ENCODE data around the gene RPLP1.

RPLP1 gene

DNA sequence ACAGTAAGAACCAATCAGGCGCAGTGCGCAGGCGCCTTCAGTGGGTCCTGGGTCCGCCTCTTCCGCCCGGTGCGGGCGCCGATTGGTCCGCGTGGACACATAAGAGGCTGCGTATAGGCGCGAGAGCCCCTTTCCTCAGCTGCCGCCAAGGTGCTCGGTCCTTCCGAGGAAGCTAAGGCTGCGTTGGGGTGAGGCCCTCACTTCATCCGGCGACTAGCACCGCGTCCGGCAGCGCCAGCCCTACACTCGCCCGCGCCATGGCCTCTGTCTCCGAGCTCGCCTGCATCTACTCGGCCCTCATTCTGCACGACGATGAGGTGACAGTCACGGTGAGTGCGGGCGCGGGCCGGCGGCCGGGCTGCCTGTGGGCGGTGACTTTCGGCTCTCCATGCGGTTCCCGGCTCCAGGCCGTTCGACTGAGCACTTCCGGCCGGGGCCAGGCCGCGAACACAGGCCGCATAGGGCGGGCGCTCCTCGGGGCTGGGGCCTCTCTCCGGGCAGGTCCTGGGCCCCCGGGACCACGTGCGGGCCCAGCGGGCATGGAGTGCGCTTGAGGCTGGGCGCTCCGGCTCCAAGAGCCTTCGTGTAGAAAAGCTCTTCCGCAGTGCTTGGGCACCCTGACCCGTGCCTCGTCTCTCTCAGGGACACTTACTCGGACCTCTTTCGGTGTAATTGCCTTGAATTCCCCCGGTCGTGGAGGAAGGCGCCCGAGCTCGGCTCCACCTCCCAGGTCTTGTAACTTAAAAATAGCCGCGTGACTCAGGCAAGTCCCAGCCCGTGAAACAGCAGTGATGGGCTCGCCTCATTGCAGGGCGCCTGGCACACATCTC, at the start of gene RPLP1:
Gene RPLP1, plus strand, starts transcription at position 127 of the 830 bp plus-strand sequence. Its CDS starts 131 bp downstream, at position 258.
- peak; percentile 93 for DNase-seq

DNA sequence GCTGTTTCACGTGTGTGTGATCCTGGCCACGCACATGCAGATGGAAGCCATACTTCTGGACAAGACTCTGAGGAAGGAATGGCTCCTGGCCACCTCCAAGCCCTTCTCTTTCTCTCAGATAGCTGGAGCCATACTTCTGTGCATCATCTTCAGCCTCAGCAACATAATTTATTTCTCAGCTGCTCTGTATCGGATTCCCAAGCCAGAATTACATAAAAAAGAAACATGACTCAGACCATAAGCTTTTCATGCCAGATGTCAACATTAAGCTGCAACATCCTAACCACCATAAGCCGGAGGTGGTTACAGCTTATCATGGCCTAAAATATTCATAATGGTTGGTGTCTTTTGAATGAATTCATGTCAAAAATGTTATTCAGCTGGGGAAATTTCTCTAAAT, 49.0 kb upstream of the RPLP1 start:
- DNase-seq = no peak

DNA sequence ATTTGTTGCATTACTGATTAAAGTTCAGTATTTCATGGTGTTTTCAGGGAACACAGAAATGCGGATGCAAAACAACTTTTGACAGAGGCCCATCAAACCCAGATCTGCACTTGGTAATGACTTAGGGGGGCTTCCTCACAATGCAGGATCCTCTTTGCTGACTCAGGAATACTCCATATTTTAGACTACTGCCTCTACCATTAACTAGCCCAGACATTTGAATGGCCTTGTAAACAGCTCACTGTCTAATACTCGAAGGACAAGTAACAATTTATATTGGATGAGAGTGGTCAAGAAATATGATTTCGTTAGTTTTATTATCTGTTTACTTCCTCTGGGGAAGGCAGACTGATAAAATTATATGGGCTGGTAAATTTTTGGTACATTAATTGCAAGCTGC, 47.5 kb upstream of the RPLP1 start:
- no peak for DNase-seq

DNA sequence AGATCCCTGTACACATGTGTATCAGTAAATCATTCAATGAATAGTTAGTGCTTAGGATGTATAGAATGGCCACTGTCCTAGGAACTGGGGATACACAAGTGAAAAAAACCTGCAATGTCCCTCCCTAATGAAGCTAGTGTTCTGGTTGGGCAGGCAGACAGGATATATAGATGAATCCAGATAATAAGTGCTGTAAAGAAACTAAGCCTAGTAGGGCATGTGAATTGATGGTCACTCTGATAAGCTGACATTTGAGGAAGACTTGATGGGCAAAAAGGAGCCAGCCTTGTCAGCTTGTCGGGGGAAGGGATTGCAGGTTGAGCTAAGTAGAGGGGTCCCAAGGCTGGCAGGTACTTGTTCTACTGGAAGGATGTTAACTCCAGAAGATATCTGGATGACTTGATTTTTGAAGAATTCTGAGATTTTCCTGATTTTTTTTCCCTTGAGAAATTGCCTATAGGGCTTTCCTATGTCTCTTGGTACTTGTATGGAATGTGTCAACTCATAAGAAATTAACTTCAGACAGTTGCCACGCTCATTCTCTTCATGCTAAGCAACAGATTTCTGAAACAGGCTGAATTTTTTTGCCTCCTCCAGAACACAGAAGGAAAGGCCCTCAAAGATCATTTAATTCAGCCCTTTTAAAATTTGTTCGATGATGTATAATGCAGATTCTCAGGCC, 44.8 kb upstream of the RPLP1 start:
- no peak for DNase-seq

DNA sequence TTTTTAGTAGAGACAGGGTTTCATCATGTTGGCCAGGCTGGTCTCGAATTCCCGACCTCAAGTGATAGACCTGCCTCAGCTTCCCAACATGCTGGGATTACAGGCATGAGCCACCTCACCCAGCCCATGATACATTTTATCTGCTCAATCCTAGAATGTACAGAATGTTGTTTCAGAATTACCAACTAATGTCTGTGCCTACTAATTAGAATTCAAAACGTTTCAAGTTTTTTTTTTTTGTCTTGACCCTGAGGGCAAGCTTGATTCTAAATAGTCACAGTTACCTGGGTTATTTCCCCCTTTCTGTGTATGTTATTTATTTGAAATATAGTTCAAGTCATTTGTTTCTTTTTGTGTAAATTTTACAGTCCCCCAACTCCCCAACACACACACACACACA, 43.8 kb upstream of the RPLP1 start:
- no peak for DNase-seq

DNA sequence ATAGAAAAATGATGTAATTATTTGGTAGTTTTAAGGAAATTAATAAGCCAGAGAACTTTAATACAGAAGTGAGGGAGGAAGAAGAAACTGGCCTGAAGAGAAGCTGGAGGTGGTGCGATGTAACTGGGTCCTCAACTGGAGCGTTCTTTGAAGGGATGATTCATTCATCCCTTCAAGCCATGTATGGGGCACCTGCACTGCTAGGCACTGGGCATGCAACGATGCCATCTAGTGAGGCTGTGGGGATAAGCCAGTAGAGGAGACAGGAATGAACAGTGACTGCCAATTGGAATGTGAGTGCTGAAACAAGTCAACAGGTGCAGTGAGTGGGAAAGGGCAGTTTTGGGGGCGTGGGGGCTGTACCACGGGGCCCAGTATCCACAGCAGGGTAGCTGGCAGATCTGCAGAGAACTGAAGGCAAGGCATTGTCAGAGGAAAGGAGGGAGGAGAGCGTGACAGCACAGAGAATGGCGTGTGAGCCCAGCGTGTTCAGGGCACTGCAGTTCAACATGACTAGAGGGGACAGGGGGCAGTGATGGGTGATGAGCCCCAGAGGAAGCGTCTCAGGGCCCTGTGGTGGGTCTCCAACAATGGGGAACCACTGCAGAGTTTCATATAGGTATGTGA, 42.3 kb upstream of the RPLP1 start:
- DNase-seq = peak; percentile 51

DNA sequence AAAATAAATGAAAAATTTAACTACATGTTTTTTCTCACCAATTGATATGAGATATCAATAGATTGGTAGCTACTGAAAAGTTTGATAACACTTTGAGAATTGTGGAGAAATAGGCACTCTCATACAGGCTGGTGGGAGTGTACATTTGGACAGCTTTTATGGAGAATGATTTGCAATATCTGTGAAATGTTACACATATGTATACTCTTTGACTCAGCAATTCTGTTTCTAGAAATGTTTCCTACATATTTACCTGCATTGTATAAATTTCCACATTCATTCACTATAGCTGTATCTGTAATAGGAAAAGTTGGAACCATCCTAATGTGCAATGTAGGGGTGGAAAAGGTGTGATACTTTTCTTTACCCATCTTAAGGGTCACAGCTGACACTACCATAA, 40.3 kb upstream of the RPLP1 start:
- DNase-seq = no peak

DNA sequence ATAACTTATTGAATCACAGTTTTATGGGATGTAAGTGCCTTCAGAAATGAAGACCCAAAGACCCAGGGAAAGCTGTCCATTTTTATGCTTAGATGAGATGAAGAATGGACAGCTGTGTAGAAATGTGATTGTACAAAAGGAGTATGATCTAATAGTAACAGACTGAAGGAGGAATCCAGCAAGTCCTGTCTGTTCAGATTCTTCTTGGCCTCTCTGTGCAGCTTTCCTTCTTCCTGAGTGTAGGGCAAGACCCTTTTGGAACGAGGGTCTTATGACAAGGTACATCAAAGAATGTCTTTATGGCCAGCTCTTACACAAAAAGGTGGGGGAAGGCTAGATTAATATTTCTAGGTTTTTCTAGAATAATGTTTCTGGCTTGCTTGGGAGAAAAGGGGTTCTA, 39.9 kb upstream of the RPLP1 start:
- DNase-seq = no peak

DNA sequence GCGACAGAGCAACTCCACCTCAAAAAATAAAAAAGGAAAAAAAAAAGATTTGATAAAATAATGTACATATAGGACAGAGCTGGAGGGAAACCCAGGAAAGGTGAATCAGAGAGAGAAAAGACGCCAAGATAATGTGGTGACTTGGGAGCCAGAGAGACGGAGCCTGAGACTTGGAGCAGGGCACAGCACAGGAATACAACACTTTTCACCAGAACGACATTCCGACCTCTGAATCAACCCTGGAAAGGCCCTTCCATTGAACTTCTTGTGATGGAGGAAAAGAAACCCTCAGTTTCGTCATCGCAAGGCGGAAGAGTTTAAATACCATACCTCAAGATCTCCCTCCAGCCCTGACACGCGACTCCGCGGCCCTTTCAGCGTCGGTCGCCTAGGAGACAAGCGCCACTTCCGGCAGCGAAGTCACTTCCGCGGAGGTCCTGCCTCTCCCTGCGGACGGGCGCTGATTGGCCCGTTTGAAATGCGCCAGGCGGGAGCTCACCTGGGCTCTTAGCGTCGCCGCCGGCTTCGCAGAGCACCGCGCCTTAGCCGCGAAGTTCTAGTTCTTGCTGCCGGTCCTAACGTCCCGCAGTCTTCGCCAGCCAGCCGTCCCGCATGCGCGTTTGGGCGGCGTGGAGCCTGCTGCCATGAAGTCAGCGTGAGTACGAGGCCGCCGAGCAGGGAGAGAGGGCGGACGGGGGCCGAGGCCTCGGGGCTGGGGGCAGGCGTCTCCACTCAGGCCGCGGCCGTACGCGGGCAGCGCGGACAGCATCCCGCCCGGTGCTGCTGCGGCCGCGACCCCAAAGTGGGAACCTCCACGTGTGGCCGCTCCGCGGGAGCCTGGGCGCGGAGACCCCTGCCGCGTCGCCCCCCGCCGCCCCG, 38.6 kb upstream of the RPLP1 start, which contains the start of gene KIF23:
Gene KIF23, plus strand, starts transcription at position 528 of the 879 bp plus-strand sequence. Its CDS starts 117 bp downstream, at position 645.
- DNase-seq = peak; percentile 93

DNA sequence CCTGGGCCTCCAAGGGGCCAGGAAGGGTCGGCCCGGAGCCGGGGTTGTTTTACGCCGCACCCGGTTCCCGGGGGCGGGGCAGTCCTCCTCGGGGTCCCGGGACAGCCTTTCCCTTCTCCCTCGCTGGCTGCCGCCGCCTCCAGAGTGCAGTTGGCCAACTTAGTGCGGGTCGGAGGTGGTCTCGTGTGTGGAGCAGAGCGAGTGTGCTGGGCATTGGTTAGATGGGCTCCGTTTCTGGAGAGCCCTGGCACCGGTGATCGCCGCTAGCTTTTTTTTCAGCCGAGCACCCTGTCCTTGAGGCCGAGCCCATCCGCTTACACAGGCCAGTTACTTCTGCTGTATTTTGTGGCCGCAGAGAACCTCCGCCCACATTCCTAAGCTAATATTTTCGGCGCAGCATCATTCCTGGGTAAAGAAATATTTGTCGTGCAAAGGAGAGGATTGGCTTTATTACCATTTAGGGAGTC, 37.9 kb upstream of the RPLP1 start:
- DNase-seq = no peak

DNA sequence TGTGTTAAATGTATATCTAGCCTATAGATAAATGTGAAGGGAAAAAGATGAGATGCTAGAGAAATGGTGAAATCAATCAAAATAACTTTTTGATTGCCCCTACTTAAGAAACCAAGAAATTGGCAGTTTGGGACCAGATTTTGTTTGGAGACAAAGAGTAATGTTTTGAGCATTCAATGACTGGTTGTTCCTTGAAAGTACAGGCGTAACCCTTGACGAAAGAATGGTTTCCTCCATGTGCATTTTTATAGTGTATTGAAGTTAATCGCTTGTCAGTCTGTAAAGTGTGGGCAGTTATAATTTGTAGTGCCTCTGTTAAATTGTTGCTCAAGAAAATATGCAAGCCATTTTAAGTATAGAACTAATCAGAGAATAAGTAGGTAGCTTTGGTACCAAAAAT, 37.2 kb upstream of the RPLP1 start:
- no peak for DNase-seq

DNA sequence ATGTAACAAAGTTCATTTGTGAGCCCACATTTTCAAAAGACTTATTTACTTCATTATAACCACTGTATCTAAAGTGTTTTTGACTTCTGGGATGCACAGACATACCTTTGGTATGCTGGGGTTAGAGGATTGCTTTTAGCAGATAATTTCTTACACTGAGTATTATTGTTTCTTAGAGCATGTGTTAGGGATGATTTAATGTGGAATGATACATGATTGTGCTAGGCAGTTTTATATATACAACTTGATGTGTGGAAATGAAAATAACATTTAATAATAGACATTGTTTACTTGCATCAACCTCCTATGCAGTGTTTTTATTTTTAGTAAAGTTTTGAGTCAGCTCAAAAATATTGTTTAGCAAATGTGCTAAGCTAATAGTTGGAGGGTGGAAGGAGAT, 35.0 kb upstream of the RPLP1 start:
- no peak for DNase-seq

DNA sequence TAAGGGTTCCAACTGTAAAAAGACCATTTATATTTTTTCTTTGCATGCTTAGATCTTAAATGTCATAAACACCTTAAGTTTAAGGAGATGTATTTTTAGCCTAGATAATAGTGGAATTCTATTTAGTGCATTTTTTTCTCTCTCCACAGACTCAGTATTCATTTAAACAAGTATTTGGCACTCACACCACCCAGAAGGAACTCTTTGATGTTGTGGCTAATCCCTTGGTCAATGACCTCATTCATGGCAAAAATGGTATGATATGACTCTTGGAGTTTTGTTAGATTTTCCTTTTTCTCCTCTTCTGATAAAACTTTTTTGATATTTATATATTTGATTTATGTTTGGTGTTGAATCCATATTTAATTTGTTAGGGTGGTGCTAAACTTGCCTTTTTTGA, 31.1 kb upstream of the RPLP1 start:
- no peak for DNase-seq

DNA sequence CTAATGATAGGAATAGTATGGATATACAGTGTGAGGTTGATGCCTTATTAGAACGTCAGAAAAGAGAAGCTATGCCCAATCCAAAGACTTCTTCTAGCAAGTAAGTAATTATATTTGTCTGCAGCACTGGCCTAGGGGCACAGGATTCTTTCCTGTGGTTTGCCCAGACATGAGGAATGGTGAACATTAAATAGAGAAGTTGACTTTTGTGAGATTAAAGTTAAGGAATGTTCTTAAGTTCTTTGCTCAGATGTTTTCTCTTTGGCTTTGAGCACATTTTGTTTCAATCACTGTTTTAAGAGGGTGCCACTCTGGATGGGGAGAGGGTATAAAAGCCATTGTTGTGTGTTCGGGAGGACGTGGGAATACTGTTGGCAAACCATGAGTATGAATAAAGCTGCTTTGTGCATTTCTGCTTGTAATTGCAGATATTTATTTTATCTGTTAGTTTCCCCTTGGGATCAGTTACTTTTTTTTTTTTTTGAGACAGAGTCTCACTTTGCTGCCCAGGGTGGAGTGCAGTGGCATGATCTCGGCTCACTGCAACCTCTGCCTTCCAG, 30.2 kb upstream of the RPLP1 start:
- no peak for DNase-seq

DNA sequence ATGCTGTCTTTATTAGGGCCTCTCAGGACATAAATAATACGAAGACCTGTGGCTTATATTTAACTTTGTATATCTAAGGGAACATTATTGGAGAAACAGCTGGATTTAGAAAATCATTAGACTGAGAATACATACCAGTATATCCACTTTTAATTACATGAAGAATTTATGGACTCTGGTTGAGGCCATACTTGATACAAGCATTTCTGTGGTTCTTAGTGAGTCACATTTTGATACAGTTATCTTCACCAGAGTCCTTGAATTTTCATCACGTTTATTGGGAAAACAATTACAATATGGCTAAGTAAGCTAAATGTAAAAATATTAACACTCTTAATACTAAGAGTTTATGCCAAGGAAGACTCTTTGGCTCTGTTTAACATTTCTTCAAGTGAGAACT, 28.6 kb upstream of the RPLP1 start:
- DNase-seq = no peak

DNA sequence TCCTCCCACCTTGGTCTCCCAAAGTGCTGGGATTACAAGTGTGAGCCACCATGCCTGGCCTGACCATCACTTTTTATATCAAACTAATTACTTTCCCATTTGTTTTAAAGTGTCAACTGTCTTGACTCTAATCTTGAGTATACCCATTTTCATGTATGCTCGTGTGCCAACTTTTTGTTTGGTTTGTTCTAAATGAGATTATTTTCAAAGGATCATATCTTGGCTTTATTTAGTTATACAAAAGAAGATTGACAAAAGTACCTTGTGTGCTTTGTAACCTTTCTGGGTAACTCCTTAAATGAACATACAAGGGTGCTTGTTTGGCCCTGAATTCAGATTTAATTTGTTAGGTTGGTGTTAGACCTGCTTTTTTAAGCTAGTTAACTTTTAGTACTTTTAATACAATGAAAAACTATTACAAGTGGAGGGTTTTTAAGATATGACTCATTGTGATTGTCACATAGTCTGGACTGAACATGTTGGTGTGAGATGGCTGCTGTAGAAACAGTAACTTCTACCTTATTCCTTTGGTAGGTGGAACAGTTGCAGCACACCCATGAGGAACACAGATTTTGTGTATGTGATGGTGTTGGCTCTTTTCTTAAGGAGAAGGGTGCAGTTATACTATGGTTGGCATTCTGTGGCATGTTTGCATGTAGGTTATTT, 27.7 kb upstream of the RPLP1 start:
- DNase-seq = no peak

DNA sequence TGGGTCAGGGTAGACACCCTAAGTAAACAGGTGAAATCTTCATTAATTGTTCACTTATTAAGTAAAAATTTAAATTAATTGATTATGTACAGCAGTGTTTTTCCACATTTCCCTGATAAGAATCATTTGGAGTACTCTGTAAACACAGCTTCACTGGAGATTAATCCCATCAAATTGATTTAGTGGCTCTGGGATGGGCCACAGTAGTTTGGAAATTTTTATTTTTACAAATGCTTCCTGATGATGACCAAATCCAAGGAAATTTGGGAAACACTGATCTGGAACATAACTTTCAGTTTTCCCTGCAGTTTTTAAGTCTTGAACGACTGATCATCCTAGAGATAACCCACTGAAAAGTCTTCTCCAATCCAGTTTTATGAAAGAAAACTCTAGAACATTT, 18.8 kb upstream of the RPLP1 start:
- no peak for DNase-seq

DNA sequence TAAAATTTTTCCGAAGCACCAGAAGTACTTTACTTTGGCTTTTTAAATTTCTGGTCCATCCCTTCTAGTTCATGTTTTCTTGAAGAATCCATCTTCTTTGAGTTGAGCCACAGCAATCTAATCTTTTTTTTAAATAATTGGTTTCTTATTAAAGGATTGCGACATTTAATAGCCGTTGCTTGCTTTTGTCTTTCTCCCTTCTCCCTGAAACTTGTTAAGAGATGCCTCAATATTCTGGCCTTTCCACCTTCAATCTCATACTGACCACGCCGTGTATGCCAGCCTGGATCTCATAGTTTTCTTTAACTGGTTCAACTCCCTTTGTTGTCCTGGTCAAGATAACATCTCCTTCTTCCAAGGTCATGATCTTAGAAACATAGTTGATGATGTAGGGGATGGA, 18.4 kb upstream of the RPLP1 start:
- DNase-seq = no peak

DNA sequence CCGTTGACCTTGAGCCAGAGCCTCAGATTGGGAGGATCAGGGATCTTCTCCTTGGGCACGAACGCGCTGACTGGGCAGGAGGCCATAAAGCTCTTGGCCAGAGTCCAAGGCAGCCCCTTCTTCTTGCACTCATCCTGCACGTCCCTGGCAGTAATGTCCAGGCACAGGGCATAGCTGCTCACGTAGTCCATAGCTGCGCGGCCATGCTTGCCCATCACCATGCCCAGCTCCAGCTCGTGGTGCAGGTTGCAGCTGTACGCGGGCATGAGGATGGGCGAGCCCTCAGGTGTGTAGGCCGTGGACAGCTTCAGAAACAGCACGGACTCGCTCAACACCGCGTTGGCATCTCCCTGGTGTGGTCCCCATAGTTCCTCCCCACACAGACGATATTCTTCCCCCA, 17.9 kb upstream of the RPLP1 start:
- DNase-seq = no peak

DNA sequence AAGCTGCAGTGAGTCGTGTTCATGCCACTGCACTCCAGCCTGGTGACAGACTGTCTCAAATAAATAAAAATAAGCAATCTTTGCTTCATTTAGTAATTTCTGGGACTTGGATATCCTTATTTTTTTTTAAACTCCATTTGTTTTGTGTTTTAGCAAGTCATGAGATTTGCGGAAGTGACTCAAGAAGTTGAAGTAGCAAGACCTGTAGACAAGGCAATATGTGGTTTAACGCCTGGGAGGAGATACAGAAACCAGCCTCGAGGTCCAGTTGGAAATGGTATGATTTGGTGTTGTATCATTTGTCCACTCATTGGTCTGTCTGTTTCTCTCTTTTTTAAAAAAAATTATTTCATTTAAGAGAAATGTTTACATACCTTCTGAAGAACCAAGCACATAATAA, 16.6 kb upstream of the RPLP1 start:
- no peak for DNase-seq

DNA sequence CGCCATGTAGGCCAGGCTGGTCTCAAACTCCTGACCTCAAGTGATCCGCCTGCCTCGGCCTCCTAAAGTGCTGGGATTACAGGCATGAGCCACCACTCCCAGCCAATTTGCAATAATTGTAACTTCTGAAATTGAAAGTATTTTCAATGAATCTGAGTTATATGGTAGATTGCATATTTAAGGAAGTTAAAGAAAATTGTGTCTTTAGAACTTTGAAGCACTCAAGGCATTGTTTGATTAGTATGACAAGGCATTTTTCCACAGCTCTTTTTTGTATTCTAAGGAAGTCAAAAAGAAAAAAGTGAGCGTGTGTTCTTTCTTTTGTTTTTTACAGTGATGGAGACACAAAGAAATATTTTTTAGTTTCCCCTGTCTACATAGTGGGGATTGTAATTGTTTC, 15.7 kb upstream of the RPLP1 start:
- no peak for DNase-seq

DNA sequence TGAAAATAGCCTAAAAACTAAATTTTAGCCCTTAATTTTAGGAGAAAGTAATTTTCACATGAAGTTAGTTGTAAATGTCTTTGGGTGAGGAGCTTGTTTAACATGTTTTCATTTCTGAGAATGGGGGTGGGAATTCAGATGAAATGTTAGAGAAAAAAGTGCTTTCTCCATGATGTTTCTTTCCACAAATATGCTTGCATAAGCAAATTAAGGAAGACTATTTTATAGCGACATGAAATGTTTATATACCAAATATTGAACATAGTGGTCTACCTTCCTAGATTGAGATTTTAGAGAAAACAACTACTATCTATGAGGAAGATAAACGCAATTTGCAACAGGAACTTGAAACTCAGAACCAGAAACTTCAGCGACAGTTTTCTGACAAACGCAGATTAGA, 13.0 kb upstream of the RPLP1 start:
- DNase-seq = no peak

Measured in NCI-H1436 (cell line).